Frontal cortex (tissue), 4 donors: Measurements from ENCODE around the gene G6PC1. TPM values are rescaled to one million over a fixed set of nuclear protein-coding genes. Genes with fewer than 3 reads are reported as not detected.
"Not testable (repeated sequence)": the region's sequence is repeated elsewhere in the genome, so short reads cannot be mapped to it uniquely, and the experiment has no call there.

Source experiments
- DNase-seq, 2 donors: peaks; one replicate each; pipeline ENCODE4 v3.0.0; 2012; ENCODE audit warnings: low spot score in 2 of 2
- FAIRE-seq: peaks from 2 replicates; lab custom pipeline; 2012; peaks lifted over from hg19 to GRCh38; lab: Jason Lieb, UNC
- total RNA-seq: library from RNA; depleted of rRNA; stranded (reverse); fragments of >200 nt; gene quantifications from one replicate; pipeline ENCODE4 v1.2.3, GENCODE V29; 2014
- donor health status: control.
- donor health status: control.
- donor health status: control.

Gene G6PC1
- total RNA-seq, 1 donor from 2014 or later: not detected

DNA sequence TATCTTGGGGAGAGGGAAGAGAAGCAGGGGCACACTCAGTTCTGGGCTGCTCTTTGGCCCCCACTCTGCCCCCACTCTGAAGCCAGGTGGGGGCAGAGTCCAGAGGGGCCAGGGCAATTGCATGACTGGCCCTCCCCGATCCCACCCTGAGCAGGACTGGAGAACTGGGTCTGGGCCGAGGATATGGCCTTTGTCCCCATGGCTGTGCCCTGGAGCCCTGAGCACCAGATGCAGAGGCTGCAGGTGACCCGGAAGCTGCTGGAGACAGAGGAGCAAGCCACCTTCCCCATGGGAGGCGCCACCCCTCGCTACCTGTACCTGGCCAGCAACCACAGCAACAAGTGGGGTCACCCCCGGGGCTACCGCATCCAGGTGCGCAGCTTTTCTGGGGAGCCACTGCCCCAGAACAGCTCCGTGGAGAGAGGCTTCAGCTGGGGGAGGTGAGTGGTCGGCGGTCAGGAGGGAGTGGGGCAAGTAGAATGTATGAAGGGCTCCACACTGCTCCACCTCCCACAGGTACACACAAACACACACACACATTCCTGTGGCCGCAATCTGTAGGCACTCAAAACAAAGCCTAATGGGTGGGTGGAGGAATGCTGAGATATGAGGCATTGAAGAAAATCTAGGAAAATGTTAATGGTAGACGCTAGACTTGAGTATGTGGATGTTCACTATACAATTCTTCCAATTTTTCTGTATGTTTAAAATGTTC, 28.2 kb upstream of the G6PC1 start:
- DNase-seq: no peak

GRCh38 chr17:42873315-42873714, 27.3 kb upstream of the G6PC1 start:
- no peak for FAIRE-seq
- DNase-seq: no peak

More for the DNA sequence above, 28.2 kb upstream of the G6PC1 start:
- FAIRE-seq: no peak

DNA sequence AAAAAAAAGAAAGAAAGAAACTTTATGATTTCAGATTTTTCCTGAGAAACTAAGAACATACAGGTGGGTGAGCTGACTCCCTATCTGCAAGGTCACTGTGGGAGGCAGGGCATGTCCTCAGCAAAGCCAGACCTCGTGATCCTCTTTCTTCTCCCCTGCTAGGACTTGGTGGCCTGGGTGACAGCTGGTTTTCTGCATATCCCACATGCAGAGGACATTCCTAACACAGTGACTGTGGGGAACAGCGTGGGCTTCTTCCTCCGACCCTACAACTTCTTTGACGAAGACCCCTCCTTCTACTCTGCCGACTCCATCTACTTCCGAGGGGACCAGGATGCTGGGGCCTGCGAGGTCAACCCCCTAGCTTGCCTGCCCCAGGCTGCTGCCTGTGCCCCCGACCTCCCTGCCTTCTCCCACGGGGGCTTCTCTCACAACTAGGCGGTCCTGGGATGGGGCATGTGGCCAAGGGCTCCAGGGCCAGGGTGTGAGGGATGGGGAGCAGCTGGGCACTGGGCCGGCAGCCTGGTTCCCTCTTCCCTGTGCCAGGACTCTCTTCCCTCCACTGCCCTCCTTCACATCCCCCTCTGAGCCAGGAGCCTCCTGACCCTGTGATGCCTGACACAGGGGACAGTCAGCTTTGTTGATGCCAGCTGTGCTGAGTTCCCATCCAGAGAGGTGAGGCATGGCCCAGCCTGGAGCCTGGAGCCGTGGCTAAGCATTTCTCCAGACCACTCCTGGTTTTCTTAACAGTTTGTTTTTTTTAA, 26.5 kb upstream of the G6PC1 start:
- DNase-seq, FAIRE-seq: not testable (repeated sequence)

DNA sequence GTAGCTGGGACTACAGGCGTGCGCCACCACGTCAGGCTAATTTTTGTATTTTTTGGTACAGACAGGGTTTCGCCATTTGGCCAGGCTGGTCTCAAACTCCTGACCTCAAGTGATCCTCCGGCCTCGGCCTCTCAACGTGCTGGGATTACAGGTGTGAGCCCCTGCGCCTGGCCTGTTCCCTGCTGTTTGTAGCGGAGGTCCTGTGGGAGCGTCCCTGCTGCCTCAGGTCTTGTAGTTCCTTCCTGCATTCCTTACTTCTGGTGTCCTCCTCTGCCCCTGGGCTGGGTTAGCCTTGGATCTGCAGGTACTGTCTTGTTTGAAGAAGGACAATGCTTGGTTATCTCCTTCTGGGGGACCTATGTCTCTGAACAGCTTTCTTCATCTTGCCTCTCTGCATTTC, 23.6 kb upstream of the G6PC1 start:
- DNase-seq (no peak), FAIRE-seq (no peak)

DNA sequence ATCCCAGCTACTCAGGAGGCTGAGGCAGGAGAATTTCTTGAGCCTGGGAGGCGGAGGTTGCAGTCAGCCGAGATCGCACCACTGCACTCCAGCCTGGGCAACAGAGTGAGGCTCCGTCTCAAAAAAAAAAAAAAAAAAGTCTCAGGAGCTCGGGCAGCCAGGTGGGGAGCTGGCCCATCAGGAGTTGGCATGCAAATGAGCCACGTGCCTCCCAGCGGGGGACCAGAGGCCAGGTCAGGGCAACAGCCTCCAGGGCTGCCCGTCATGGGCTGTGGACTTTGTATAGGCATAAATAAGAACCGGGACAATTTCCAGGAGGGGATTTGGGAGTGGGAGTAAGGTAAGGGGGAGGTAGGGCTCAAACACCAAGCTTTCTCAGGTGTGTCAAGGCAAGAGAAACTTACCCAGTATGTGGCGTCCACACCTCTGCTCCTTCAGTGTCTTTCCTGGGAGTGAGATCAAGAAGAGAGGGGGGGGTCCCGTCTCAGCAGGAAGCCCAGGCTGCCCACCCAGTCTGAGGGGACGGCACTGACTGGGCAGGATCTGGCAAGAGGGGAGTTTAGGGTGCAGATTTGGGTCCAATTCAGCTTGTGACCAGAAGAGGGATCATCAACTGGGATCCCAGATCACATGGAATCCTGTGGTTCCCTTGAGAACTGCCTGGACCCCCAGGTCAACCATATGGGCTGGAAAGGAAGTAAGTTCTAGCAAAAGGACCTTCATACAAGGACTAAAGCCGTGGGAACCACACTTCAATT, 22.3 kb upstream of the G6PC1 start:
- FAIRE-seq (no peak), DNase-seq (no peak)

GRCh38 chr17:42878924-42879595, 21.5 kb upstream of the G6PC1 start:
- DNase-seq (no peak), FAIRE-seq (no peak)

- no peak for DNase-seq
- FAIRE-seq: no peak
Observed at GRCh38 chr17:42879596-42879985, 21.0 kb upstream of the G6PC1 start.

DNA sequence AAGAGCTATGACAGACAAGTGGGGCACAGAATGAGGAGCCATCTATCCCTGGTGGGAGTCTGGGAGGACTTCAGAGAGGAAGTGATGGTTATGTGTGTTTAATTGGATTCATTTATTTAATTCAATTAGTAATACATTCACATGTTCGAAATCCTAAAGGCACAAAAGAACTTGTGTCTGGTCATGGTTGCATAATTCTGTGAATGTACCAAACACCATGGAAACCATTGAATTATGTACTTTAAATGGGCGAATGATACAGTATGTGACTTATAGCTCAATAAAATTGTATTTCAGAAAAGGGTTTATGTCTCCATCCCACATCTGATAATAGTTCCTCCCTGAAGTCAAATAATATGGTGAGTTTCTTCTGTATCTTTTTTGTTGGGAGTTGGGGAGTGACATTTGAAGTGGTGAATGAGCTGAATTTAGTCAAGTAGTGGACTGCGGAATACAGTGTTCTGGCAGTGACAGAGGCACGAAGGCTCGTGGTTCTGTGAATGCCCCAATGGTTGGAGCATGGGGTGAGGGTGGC, 19.8 kb upstream of the G6PC1 start:
- DNase-seq (no peak), FAIRE-seq (no peak)

GRCh38 chr17:42881706-42882105, 18.9 kb upstream of the G6PC1 start:
- not testable (repeated sequence) for DNase-seq, FAIRE-seq

- FAIRE-seq: no peak
Observed at GRCh38 chr17:42882166-42882565, 18.4 kb upstream of the G6PC1 start.

DNA sequence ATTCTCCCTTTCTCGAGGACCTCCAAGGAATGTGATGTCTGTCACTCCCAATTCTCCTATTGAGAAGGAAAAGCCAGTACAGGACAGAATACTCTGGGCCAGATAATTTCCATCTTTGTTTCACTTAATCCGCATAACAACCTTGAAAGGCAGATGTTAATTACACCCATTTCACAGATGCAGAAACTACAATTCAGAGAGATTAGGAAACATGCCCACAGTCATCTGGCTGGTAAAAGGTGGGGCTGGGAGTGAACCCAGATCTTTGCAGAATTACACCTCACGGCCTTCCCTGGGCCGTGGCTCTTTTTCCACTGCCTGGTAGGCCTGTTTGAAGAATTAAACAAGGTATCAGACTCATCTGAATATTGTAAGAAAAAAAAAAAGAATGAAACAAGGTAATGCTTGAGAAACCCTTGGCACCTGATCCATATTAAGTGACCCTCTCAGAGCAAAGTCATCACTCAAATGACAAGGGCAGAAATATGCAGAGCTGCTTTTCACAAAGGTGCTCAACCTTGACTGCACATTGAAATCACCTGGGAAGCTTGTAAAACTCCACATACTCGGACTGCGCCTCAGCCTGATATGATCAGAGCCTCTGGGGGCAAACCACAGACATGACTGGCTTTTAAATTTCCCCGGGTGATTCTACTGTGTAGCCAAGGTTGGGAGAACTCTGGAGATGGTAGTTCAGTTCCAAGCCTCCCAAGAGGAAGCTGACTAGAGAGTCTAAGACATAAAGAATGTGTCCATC, 16.6 kb upstream of the G6PC1 start:
- FAIRE-seq: no peak
- no peak for DNase-seq

More at GRCh38 chr17:42882166-42882565, 18.4 kb upstream of the G6PC1 start:
- no peak for DNase-seq

- not testable (repeated sequence) for DNase-seq, FAIRE-seq
Observed at GRCh38 chr17:42885806-42886205, 14.8 kb upstream of the G6PC1 start.

DNA sequence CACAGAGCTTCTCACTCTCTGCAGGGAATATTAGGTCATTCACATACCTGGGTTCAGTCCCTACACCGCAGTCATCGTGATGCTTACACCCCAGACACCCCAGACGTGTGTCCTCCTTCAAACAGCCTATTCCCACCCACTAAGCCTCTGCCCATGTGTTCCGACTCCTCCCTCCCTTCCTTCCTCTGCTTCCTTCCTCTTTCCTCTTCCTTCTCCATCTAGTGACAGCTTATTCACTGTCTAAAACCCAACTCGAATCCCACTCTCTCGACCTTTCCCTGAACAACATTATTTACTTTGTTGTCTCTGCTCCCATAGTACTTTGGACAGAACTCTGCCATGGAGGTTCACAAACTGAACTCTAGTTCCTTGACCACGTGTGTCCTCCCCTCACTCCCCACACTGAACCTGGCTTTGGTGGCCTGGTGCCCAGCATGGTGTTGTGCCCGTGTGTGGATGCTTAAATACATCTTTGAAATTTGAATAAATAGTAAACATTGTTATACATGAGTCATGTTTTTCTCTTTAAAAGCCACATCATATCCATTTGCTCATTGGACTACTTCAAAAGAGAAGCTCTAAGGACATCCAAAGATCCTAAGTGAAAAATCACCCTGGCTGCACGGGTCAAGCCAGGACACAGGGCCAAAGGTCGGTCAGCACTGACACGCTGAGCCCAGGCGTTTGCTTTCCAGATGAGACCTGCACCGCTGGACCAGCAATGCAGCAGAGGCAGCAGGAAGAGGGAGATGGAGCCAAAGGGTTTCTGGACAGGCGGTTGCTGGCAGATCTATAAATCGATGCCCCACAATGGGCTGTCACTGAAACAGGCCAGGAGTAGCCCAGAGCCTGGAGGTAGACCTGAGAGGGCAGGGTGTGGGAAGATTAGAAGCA, 14.1 kb upstream of the G6PC1 start:
- DNase-seq: no peak
- FAIRE-seq: no peak

GRCh38 chr17:42889809-42890208, 10.8 kb upstream of the G6PC1 start:
- no peak for DNase-seq
- FAIRE-seq: no peak

GRCh38 chr17:42891539-42892152, 9.0 kb upstream of the G6PC1 start:
- FAIRE-seq: no peak
- peak in 1 of 2 donors; percentile 37 for DNase-seq

- DNase-seq (no peak), FAIRE-seq (no peak)
Observed at GRCh38 chr17:42893359-42893758, 7.2 kb upstream of the G6PC1 start.

GRCh38 chr17:42894283-42895184, 6.1 kb upstream of the G6PC1 start:
- FAIRE-seq (no peak), DNase-seq (no peak)
